Left colon (tissue), 2 donors: ENCODE data around the gene SLC4A1. TPM values are rescaled to one million over a fixed set of nuclear protein-coding genes. Genes with fewer than 3 reads are reported as not detected.
A peak's percentile ranks its signal among the peaks of the same experiment; 100 is the strongest.

Experiments used
- ATAC-seq: fragments of 200-7000 bp; cut with Tn5 transposase; one replicate; pipeline ENCODE4 v1.9.1; 2020; ENCODE audit warnings: mild to moderate bottlenecking, moderate library complexity
- DNase-seq, 2 donors: peaks; one replicate each; pipeline ENCODE4 v3.0.0-alpha.2; 2020
- intact Hi-C, 2 donors: fragments of 100-400 bp; cut with DNase I in 1 of 2; cut with micrococcal nuclease in 1 of 2; formaldehyde crosslinking; loops; one replicate each; pipeline versions ENCODE4 v1.11.2 to v1.14.0; 2022; cut with DNase I, micrococcal nuclease
- total RNA-seq, 2 donors: library from RNA; stranded (reverse); fragmentation: NEBNext Ultra II Directional; extraction: Animal tissue kit (Norgen Biotek cat#: 25700); gene quantifications; one replicate each; pipeline ENCODE4 v1.2.1, GENCODE V29; 2021
- donor health status: DM: no; HTN: no; CAD: no.
- donor health status: DM: yes; HTN: yes; CAD: no.

SLC4A1 gene
- total RNA-seq, 2 donors from 2014 or later: not detected

- intact Hi-C loops: no loop called here
- DNase-seq: no peak
Observed at GRCh38 chr17:44293509-44294226, 25.7 kb upstream of the SLC4A1 start.

GRCh38 chr17:44287651-44288050 is 19.7 kb upstream of the SLC4A1 start:
- DNase-seq (no peak), ATAC-seq (no peak)
- intact Hi-C loops: no loop called here

More at GRCh38 chr17:44293509-44294226, 25.7 kb upstream of the SLC4A1 start:
- no peak for ATAC-seq

- no peak for DNase-seq
- intact Hi-C loops: no loop called here
- ATAC-seq: no peak
Observed at GRCh38 chr17:44284024-44284400, 16.1 kb upstream of the SLC4A1 start.

GRCh38 chr17:44283344-44284023 is 15.5 kb upstream of the SLC4A1 start:
- DNase-seq (no peak), ATAC-seq (no peak)
- intact Hi-C loops: no loop called here

- ATAC-seq (no peak), DNase-seq (no peak)
- intact Hi-C loops: no loop called here
Observed at GRCh38 chr17:44282264-44282663, 14.3 kb upstream of the SLC4A1 start.

- DNase-seq: no peak
- no peak for ATAC-seq
- intact Hi-C loops: no loop called here
Observed at GRCh38 chr17:44281570-44281969, 13.6 kb upstream of the SLC4A1 start.

GRCh38 chr17:44280392-44280937 is 12.5 kb upstream of the SLC4A1 start:
- DNase-seq (no peak), ATAC-seq (peak; percentile 15)
- intact Hi-C loops: no loop called here

GRCh38 chr17:44279666-44280391 is 11.9 kb upstream of the SLC4A1 start:
- peak; percentile 61 to 75 for DNase-seq
- intact Hi-C loops: no loop called here
- ATAC-seq: peak; percentile 97

- no peak for ATAC-seq
- intact Hi-C loops: no loop called here
Observed at GRCh38 chr17:44279346-44279665, 11.4 kb upstream of the SLC4A1 start.

GRCh38 chr17:44277976-44278375 is 10.0 kb upstream of the SLC4A1 start:
- intact Hi-C loops: no loop called here
- DNase-seq: no peak
- ATAC-seq: no peak

More at GRCh38 chr17:44279346-44279665, 11.4 kb upstream of the SLC4A1 start:
- no peak for DNase-seq

- ATAC-seq: no peak
- DNase-seq: no peak
- intact Hi-C loops: no loop called here
Observed at GRCh38 chr17:44273607-44274006, 5.7 kb upstream of the SLC4A1 start.

- ATAC-seq: no peak
- intact Hi-C loops: no loop called here
- DNase-seq: no peak
Observed at GRCh38 chr17:44272954-44273353, 5.0 kb upstream of the SLC4A1 start.

GRCh38 chr17:44272321-44272951 is 4.5 kb upstream of the SLC4A1 start:
- ATAC-seq: no peak
- no peak for DNase-seq
- intact Hi-C loops: no loop called here

GRCh38 chr17:44269535-44270240 is 1.8 kb upstream of the SLC4A1 start:
- intact Hi-C loops: no loop called here
- no peak for DNase-seq
- no peak for ATAC-seq

GRCh38 chr17:44268709-44269534 is 987 bp upstream of the SLC4A1 start:
- ATAC-seq (no peak), DNase-seq (no peak)
- intact Hi-C loops: no loop called here

- ATAC-seq (no peak), DNase-seq (no peak)
- intact Hi-C loops: no loop called here
Observed at GRCh38 chr17:44267165-44267455, 825 bp downstream of the SLC4A1 start.

- ATAC-seq (peak; percentile 51), DNase-seq (no peak)
- intact Hi-C loops: no loop called here
Observed at GRCh38 chr17:44266402-44267164, 1.4 kb downstream of the SLC4A1 start.
